GM23338 (cell line): ENCODE results near the gene METTL21C. TPM values are rescaled to one million over a fixed set of nuclear protein-coding genes. Genes with fewer than 3 reads are reported as not detected.

ENCODE experiments used
- ATAC-seq: fragments of 200-7000 bp; cut with Tn5 transposase; 3 replicates; pipeline ENCODE4 v1.9.1; 2020
- DNase-seq: peaks from one replicate; pipeline ENCODE4 v3.0.0-alpha.2; 2015; ENCODE audit warnings: low spot score
- H2AFZ ChIP-seq: fragments of 200-600 bp; sonication (generic); 2 replicates; pipeline ENCODE4 v1.8.0; 2016; ENCODE audit warnings: antibody characterized with exemption, mild to moderate bottlenecking, moderate library complexity
- H3F3A ChIP-seq: fragments of 200-600 bp; sonication (generic); replicated peaks from 2 replicates; pipeline ENCODE4 v1.8.0; 2017; ENCODE audit warnings: antibody characterized with exemption, mixed run types, low read depth
- H3K27ac ChIP-seq: fragments of 200-600 bp; sonication (generic); 2 replicates; pipeline ENCODE4 v1.6.1; 2016; ENCODE audit warnings: low read depth
- H3K27me3 ChIP-seq: fragments of 200-600 bp; sonication (generic); 2 replicates; pipeline ENCODE4 v1.8.0; 2016; ENCODE audit warnings: mild to moderate bottlenecking, mixed run types, moderate library complexity; ENCODE audit not compliant: insufficient read depth
- H3K36me3 ChIP-seq: fragments of 200-600 bp; sonication (generic); 2 replicates; pipeline ENCODE4 v1.8.0; 2016; ENCODE audit warnings: mild to moderate bottlenecking; ENCODE audit not compliant: insufficient read depth
- H3K4me1 ChIP-seq: fragments of 200-600 bp; sonication (generic); 2 replicates; pipeline ENCODE4 v1.8.0; 2016; ENCODE audit warnings: mild to moderate bottlenecking, moderate library complexity; ENCODE audit not compliant: insufficient read depth
- H3K4me2 ChIP-seq: fragments of 200-600 bp; sonication (generic); 2 replicates; pipeline ENCODE4 v1.7.1; 2017; ENCODE audit warnings: mixed run types
- H3K4me3 ChIP-seq: fragments of 200-600 bp; sonication (generic); 2 replicates; pipeline ENCODE4 v1.6.1; 2016; ENCODE audit warnings: mixed run types
- H3K79me2 ChIP-seq: fragments of 200-600 bp; sonication (generic); replicated peaks from 2 replicates; pipeline ENCODE4 v1.8.0; 2017; ENCODE audit warnings: mild to moderate bottlenecking; ENCODE audit not compliant: insufficient read depth
- H3K9me2 ChIP-seq: fragments of 200-600 bp; sonication (generic); 2 replicates; pipeline ENCODE4 v1.8.0; 2017; ENCODE audit not compliant: insufficient read depth
- H4K20me1 ChIP-seq: fragments of 200-600 bp; sonication (generic); replicated peaks from 2 replicates; pipeline ENCODE4 v1.8.0; 2017; ENCODE audit warnings: mild to moderate bottlenecking; ENCODE audit not compliant: insufficient read depth
- H3K27ac Mint-ChIP-seq: 2 replicates; pipeline ENCODE4 v1.8.0; 2020; ENCODE audit warnings: inconsistent platforms, mild to moderate bottlenecking, moderate library complexity, mixed read lengths
- H3K27me3 Mint-ChIP-seq: 3 replicates; pipeline ENCODE4 v1.8.0; 2022; ENCODE audit warnings: low read depth, mild to moderate bottlenecking, moderate library complexity, mixed read lengths, inconsistent platforms; ENCODE audit not compliant: insufficient read depth, poor library complexity
- H3K36me3 Mint-ChIP-seq: 3 replicates; pipeline ENCODE4 v1.8.0; 2021; ENCODE audit warnings: low read depth, mild to moderate bottlenecking, inconsistent platforms, moderate library complexity, mixed read lengths
- H3K4me1 Mint-ChIP-seq: 3 replicates; pipeline ENCODE4 v1.8.0; 2020; ENCODE audit warnings: mild to moderate bottlenecking, inconsistent platforms, mixed read lengths
- H3K4me3 Mint-ChIP-seq: 3 replicates; pipeline ENCODE4 v1.8.0; 2021; ENCODE audit warnings: moderate library complexity, mild to moderate bottlenecking, inconsistent platforms, mixed read lengths
- H3K9me3 Mint-ChIP-seq: 3 replicates; pipeline ENCODE4 v1.8.0; 2020; ENCODE audit warnings: moderate library complexity, mild to moderate bottlenecking, inconsistent platforms, mixed read lengths
- CREB1 ChIP-seq: fragments of 250-450 bp; sonication (Bioruptor Pico); IDR thresholded peaks from 2 replicates; pipeline ENCODE4 v1.5.0; 2020; ENCODE audit warnings: low read depth, mild to moderate bottlenecking, moderate library complexity
- JUNB ChIP-seq: IDR thresholded peaks from one replicate; pipeline ENCODE4 v1.6.1; 2016; ENCODE audit warnings: antibody characterized with exemption; ENCODE audit not compliant: unreplicated experiment
- NANOG ChIP-seq: IDR thresholded peaks from 2 replicates; pipeline ENCODE4 v1.6.1; 2016; ENCODE audit warnings: antibody characterized with exemption, borderline replicate concordance
- POLR2AphosphoS5 ChIP-seq: IDR thresholded peaks from 2 replicates; pipeline ENCODE4 v1.6.1; 2016; ENCODE audit warnings: antibody characterized with exemption, low read depth
- STAT1 ChIP-seq: IDR thresholded peaks from one replicate; pipeline ENCODE4 v1.6.1; 2016; ENCODE audit warnings: antibody characterized with exemption; ENCODE audit not compliant: unreplicated experiment
- ZNF114 ChIP-seq: fragments of 250-450 bp; sonication (Bioruptor Pico); IDR thresholded peaks from 2 replicates; pipeline ENCODE4 v1.5.0; 2020; ENCODE audit warnings: mild to moderate bottlenecking, moderate library complexity
- ZNF331 ChIP-seq: fragments of 250-450 bp; sonication (Bioruptor Pico); IDR thresholded peaks from 2 replicates; pipeline ENCODE4 v1.5.0; 2020; ENCODE audit warnings: low read depth, mild to moderate bottlenecking, moderate library complexity
- polyA plus RNA-seq: library from polyadenylated mRNA; unstranded; fragments of >200 nt; fragmentation: Nextera tagmentation; extraction: Ambion mirVana; gene quantifications from 2 replicates; pipeline ENCODE4 v1.2.1, GENCODE V29; 2016
- total RNA-seq: library from RNA; depleted of rRNA; stranded (reverse); fragments of >200 nt; shearing (Covaris generic); gene quantifications from 2 replicates; pipeline ENCODE4 v1.2.3, GENCODE V29; 2014
- TF ChIP-seq, protein P1 (sequence below), 2 experiments: fragments of 200-600 bp in 1 of 2; sonication (generic) in 1 of 2; conservative IDR thresholded peaks; 2 replicates each; pipeline versions ENCODE4 v1.5.1 to v1.6.1; 2016 to 2017; ENCODE audit warnings: antibody characterized with exemption in 2 of 2, low read depth in 2 of 2, mild to moderate bottlenecking in 2 of 2, moderate library complexity in 1 of 2
- TF ChIP-seq, protein P2 (sequence below): fragments of 250-450 bp; sonication (Bioruptor Pico); IDR thresholded peaks from 2 replicates; pipeline ENCODE4 v1.5.0; 2020; ENCODE audit warnings: mild to moderate bottlenecking, moderate library complexity

The METTL21C gene
- total and polyA plus RNA-seq, 2 experiments from 2014 or later: not detected

DNA sequence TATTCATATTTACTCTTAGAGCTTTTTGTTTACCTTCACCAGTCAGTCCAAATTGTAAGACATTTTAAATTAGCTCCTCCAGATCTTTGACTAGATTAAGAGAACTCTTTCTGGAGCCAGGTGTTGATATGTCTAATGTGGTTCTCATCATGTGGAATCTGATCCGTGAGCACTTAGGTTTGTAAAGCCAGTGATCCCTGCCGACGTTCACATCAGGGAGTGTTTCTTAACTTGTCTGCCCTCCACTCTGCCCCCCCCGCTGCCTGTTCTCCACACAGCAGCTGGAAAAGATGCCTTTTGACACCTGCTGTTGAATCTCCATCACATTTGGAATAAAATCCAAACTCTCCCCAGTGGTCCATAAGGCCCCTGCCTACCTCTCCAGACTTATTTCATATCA is 17.7 kb downstream of the METTL21C start (continued):
- TF ChIP-seq, protein P1, sequence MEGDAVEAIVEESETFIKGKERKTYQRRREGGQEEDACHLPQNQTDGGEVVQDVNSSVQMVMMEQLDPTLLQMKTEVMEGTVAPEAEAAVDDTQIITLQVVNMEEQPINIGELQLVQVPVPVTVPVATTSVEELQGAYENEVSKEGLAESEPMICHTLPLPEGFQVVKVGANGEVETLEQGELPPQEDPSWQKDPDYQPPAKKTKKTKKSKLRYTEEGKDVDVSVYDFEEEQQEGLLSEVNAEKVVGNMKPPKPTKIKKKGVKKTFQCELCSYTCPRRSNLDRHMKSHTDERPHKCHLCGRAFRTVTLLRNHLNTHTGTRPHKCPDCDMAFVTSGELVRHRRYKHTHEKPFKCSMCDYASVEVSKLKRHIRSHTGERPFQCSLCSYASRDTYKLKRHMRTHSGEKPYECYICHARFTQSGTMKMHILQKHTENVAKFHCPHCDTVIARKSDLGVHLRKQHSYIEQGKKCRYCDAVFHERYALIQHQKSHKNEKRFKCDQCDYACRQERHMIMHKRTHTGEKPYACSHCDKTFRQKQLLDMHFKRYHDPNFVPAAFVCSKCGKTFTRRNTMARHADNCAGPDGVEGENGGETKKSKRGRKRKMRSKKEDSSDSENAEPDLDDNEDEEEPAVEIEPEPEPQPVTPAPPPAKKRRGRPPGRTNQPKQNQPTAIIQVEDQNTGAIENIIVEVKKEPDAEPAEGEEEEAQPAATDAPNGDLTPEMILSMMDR (conservative IDR thresholded peaks at IDR 0.05; ENCODE audit: low read depth in 2 of 2): no peak
- TF ChIP-seq NANOG (no peak), STAT1 (no peak), POLR2AphosphoS5 (no peak), ZNF114 (CRISPR knock-in tag) (no peak), JUNB (no peak), CREB1 (CRISPR knock-in tag) (no peak)
- TF ChIP-seq, protein P2, sequence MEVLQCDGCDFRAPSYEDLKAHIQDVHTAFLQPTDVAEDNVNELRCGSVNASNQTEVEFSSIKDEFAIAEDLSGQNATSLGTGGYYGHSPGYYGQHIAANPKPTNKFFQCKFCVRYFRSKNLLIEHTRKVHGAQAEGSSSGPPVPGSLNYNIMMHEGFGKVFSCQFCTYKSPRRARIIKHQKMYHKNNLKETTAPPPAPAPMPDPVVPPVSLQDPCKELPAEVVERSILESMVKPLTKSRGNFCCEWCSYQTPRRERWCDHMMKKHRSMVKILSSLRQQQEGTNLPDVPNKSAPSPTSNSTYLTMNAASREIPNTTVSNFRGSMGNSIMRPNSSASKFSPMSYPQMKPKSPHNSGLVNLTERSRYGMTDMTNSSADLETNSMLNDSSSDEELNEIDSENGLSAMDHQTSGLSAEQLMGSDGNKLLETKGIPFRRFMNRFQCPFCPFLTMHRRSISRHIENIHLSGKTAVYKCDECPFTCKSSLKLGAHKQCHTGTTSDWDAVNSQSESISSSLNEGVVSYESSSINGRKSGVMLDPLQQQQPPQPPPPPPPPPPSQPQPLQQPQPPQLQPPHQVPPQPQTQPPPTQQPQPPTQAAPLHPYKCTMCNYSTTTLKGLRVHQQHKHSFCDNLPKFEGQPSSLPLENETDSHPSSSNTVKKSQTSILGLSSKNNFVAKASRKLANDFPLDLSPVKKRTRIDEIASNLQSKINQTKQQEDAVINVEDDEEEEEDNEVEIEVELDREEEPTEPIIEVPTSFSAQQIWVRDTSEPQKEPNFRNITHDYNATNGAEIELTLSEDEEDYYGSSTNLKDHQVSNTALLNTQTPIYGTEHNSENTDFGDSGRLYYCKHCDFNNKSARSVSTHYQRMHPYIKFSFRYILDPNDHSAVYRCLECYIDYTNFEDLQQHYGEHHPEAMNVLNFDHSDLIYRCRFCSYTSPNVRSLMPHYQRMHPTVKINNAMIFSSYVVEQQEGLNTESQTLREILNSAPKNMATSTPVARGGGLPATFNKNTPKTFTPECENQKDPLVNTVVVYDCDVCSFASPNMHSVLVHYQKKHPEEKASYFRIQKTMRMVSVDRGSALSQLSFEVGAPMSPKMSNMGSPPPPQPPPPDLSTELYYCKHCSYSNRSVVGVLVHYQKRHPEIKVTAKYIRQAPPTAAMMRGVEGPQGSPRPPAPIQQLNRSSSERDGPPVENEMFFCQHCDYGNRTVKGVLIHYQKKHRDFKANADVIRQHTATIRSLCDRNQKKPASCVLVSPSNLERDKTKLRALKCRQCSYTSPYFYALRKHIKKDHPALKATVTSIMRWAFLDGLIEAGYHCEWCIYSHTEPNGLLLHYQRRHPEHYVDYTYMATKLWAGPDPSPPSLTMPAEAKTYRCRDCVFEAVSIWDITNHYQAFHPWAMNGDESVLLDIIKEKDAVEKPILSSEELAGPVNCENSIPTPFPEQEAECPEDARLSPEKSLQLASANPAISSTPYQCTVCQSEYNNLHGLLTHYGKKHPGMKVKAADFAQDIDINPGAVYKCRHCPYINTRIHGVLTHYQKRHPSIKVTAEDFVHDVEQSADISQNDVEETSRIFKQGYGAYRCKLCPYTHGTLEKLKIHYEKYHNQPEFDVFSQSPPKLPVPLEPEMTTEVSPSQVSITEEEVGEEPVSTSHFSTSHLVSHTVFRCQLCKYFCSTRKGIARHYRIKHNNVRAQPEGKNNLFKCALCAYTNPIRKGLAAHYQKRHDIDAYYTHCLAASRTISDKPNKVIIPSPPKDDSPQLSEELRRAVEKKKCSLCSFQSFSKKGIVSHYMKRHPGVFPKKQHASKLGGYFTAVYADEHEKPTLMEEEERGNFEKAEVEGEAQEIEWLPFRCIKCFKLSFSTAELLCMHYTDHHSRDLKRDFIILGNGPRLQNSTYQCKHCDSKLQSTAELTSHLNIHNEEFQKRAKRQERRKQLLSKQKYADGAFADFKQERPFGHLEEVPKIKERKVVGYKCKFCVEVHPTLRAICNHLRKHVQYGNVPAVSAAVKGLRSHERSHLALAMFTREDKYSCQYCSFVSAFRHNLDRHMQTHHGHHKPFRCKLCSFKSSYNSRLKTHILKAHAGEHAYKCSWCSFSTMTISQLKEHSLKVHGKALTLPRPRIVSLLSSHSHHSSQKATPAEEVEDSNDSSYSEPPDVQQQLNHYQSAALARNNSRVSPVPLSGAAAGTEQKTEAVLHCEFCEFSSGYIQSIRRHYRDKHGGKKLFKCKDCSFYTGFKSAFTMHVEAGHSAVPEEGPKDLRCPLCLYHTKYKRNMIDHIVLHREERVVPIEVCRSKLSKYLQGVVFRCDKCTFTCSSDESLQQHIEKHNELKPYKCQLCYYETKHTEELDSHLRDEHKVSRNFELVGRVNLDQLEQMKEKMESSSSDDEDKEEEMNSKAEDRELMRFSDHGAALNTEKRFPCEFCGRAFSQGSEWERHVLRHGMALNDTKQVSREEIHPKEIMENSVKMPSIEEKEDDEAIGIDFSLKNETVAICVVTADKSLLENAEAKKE: no peak

DNA sequence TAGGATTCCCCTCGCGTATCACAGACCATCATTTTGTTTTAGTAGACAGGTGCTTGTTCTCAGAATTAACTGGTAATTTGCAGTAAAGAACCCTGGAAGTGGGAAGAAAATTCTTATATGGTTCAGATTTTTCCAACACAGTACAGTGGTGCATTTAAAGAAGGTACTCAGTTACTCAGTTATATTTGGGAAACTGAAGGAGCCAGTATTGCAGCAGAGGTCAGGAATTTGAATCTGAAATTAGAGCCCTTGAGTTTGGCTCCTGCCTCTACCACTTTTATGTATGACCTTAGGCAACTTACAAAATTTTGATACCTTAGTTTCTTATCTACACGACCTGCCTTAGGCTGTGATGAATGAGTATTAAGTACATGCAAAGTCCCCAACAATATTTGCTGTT is 19.7 kb downstream of the METTL21C start:
- no peaks in the 10 kb centered on the region for H3K9me2 ChIP-seq
- H3K27me3 ChIP-seq: no peaks in the 10 kb centered on the region
- no peaks in the 10 kb centered on the region; the same call in 1 of the 2 replicates for H4K20me1 ChIP-seq
- Mint-ChIP-seq H3K27ac (no peak overlapping the region), H3K27me3 (no peaks in the 10 kb centered on the region), H3K9me3 (peaks cover 6% of the 10 kb centered on the region; the same call in 2 of the 3 replicates), H3K4me1 (peaks cover 14% of the 10 kb centered on the region; the same call in 2 of the 3 replicates), H3K36me3 (peaks cover 60% of the 10 kb centered on the region), H3K4me3 (no peak overlapping the region)
- no peaks in the 10 kb centered on the region for H3K79me2 ChIP-seq
- ATAC-seq: no peak
- H3K4me1 ChIP-seq: 0 out of 2 replicates have a peak, but pooled peaks cover 6% of the 10 kb centered on the region
- H3F3A ChIP-seq: no peaks in the 10 kb centered on the region
- H3K27ac ChIP-seq: no peak overlapping the region
- no peak overlapping the region for H2AFZ ChIP-seq
- DNase-seq: no peak
- H3K4me2 ChIP-seq: no peak overlapping the region
- peaks cover 34% of the 10 kb centered on the region for H3K36me3 ChIP-seq
- no peak overlapping the region for H3K4me3 ChIP-seq
- TF ChIP-seq ZNF331: no peak
- TF ChIP-seq ZNF114 (CRISPR knock-in tag): no peak
- TF ChIP-seq, protein P2: no peak
